Activated CD4-positive, alpha-beta T cell treated with anti-CD3 and anti-CD28 coated beads, Interleukin-2, amount 50 U/mL, for 1 hour (primary cell): ENCODE results near the gene TRPM6.
A peak's percentile ranks its signal among the peaks of the same experiment; 100 is the strongest.
"Not testable (repeated sequence)": the region's sequence is repeated elsewhere in the genome, so short reads cannot be mapped to it uniquely, and the experiment has no call there.

Experiments
- DNase-seq: peaks from one replicate; pipeline ENCODE4 v3.0.0-alpha.2; 2020

The TRPM6 gene

DNA sequence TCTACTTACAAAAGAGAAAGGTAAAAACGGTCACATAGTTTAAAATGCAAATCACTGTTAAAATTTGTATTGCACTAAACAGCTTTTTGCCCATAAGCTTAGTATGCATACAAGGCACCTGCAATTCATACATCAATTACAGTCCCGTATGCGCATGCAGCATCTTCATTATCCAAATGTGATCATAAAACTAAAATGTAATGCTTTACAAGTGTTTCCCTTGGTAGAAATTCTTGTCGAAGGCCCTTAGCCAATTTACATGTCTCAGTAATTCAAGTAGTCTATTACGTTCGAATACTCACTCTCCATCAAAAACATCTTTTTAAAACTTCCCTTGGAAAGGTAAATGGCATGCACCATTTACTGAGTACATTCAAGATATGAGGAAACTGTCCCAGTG lies 32.6 kb downstream of the TRPM6 start:
- DNase-seq: no peak

DNA sequence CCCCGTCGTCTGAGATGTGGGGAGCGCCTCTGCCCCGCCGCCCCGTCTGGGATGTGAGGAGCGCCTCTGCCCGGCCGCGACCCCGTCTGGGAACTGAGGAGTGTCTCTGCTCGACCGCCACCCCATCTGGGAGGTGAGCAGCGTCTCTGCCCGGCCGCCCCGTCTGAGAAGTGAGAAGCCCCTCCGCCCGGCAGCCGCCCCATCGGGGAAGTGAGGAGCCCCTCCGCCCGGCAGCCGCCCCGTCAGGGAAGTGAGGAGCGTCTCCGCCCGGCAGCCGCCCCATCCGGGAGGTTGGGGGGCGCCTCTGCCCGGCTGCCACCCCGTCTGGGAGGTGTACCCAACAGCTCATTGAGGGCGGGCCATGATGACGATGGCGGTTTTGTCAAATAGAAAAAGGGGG lies 34.7 kb downstream of the TRPM6 start:
- not testable (repeated sequence) for DNase-seq

DNA sequence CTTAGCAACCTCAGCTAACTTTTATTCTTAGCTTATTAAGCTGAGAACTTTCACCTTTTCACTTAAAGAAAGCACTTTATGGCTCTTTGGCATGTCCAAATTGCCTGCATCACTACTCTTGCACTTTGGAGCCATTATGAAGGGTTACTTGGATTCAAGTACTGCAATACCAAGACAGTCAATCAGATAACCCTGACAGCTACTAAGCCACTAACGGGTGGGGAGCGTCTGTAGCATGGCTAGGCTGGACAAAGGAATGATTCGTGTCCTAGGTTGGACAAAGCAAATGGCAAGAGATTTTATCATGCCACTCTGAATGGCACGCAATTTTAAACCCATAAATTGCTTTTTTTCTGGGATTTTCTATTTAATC lies 39.6 kb downstream of the TRPM6 start:
- no peak for DNase-seq

DNA sequence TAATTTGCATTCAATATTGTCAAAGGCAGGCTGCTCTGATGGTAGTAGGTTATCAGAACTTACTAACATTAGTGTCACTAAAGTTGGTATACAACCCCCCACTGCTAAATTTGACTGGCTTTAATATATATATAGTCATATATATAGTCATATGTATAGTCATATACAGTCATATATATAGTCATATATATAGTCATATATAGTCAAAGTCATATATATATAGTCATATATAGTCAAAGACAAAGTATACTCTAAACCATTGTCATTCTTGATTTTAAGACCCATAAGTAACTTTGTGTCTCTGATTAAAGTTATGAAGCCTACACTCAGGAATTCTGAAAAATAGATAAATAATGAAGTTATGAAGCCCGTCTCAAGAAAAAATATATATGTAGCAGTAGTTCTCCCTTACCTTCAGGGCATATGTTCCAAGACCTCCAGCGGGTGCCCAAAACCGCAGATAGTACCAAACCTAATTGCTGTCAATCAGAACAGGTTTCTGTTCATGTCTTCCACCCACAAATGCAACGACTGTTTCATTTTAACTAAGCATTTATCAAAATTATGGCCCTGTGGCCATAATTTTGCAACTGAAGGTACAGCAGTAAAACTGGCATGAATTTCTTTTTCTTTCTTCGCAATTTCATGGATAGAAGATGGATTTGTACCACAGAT lies 40.1 kb downstream of the TRPM6 start:
- DNase-seq: no peak

DNA sequence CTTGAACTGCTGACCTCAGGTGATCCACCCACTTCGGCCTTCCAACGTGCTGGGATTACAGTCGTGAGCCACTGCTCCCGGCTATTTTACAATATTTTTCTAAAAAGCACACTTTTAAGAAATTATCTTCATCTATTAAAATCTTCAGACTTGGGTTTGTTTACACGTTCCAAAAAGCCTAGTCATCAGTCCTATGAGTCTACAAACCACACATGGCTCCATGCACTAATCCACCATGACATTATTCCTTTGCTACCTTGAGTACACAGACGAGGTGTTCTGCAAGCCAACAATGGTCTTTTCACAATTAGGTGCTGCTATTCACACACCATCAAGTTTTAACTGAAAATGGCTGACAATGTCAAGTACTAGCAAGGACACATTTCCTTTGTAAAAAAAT lies 41.0 kb downstream of the TRPM6 start:
- no peak for DNase-seq

DNA sequence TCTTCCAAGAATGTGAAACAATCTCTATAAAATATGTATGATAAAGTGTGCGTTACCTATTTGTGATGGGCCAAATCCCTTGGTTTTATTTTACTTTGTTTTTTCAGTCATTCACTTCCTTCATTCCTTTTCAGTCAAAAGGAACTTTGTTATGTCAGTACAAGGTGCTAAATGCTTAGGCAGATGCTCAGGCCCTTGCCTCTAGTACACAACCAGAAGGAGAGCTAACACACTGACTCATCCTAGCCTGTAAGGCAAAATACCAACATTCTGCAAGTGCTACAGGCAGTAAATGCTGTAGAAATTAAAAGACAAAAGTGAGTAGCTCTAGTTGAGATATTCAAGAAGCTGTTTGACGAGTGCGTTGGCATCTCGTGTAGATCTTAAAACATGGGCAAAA lies 49.4 kb downstream of the TRPM6 start:
- no peak for DNase-seq

DNA sequence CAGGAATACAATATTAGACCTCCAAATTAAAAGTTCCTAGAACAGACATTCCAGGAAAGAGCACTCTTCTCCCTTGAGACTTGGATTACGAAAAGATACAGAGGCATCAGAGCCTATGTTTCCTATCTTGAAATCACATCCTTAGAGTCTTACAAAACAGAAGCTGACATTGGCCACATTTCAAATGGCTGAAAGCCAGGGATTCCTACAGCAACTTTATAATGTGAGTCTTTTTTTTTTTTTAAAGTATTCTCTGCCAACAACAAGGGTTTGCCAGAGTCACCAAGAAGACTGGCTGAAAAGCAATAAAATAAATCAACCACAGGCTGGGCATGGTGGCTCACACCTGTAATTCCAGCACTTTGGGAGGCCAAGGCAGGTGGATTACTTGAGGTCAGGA lies 63.1 kb downstream of the TRPM6 start:
- no peak for DNase-seq

DNA sequence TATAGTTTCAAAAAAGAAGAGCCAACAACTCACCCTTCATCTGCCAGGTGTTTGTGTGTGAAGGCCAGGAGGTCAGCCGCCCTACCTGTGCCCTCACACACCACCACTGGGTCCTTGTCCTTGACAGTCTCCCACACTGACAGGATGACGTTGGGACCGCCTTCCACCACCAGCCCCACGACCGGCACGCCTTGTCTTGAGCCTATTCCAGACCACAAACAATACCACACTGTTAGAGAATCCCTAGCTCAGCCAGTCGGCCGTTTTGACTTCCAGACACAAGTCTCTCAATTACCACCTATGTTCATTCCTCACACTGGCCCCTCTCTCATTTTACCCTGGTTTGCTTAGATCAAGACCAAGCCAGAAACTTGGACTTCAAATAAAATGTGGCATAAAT lies 66.1 kb downstream of the TRPM6 start:
- no peak for DNase-seq

DNA sequence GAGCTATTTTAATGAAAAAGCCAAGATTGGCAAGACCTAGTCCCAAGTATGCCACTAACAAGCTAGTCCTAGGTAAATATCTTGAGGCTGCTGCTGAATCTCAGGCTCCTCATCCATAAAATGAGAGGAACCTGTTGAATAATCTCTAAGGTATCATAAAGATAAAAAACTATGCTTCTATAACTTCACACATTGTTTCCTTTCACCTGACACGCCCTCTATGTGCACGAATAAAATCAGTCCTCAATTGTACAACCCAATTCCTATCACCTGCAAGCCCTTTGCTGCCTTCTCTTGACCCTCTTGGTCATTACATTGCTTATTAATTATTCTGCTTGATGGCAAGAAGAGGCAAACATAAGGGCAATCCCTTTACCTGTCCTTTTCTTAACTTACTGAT lies 69.9 kb downstream of the TRPM6 start:
- DNase-seq: no peak

DNA sequence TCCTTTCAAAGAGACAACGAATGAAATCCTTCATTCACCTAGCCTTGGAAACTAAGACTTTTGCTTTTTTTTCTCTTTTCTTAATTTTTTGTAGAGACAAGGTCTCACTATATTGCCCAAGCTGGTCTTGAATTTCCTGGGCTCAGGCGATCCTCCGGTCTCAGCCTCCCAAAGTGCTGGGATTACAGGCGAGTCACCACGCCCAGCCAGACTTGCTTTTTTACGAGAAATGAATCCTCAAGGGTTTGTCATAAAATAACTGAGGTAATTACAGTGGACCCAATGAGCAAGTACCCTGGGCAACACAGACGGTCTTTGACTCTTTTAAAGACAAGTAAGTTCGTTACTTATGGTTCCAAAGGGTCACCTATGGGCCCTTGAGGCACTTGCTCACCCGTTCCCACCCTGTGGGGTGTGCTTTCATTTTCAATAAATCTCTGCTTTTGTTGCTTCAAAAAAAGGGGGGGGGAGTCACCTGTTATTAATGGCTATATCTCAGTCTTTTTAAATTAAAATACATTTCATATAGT lies 70.4 kb downstream of the TRPM6 start:
- DNase-seq: no peak

DNA sequence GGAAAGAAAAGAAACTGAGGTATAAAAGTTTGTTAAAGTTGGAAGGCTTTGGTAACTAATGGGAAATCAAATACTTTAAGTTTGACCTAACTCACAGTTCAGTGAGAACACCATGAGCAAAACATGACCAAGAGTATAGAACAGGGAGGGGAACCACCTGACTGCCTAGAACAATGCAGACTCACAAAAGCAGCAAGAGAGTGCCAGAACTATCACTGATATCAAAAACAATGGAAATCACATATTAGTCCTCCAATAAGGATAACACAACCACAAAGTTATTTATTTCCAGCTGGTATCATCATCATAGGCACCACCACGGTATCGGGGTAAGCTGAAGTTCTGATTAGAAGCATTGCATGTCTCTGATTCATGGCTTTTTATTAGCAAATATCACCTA lies 77.5 kb downstream of the TRPM6 start:
- no peak for DNase-seq

DNA sequence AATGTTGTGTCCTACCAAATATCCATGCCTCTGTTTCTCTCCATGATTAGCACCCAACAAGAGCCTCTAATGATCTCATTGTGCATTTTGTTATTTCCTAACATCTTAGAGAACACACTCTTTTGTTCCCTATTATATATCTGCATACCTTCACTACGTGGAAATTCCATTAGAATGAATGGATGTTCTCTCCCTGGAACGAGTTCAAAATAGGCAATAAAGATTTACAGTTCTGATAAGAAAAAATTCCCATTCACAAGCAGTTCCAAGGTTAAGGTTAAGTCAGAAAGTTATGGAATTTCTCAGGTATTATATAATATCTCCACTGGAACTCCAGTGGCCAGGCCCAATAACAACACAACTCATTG lies 83.7 kb downstream of the TRPM6 start:
- no peak for DNase-seq

DNA sequence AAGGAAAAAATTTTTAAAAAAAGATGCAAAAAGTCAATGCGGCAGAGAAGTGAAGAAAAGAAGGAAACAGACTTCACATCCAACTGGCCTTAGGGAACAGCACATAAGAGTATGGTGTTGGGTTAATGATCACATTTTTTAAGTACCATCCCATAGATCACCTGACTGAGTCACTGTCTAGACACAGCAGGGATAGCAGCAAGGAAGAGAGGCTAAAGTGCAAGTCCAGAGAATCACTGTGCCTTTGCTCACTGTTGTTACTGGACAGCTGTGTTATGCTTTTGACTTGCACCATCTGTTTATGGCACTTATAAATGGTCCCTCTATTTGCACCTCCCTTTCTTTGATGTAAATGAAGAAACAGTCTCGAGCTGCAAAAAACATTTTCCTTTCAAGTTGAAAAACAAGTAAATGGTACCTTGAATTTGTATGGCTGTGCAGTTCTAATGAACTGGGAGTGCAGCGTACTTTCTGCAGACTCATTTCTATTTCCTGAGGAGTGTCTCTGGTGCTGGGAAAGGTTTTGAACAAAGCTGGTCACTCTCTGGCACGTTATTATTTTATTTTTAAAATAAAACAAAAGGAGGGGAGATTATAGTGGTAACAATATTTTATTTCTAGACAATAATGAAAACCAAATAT lies 84.2 kb downstream of the TRPM6 start:
- DNase-seq: no peak

DNA sequence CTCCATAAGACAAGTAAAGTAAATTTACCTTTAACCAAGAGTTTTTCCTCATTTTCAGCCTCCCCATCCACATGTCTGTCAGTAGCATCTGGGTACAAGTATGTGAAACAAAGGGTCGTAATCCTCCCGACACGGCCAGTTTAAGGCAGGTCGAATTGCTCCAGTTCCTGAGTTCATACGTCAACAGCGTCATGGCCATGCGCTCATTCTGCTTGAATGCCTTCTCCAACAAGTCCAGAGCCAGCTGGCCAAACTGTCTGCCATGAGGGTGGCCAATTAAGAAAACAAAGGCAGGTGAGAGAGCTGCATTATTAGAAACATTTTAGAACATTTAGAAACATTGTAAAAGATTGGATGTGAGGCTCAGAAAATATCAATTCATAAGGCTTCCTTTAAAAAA lies 87.5 kb downstream of the TRPM6 start:
- DNase-seq: no peak

DNA sequence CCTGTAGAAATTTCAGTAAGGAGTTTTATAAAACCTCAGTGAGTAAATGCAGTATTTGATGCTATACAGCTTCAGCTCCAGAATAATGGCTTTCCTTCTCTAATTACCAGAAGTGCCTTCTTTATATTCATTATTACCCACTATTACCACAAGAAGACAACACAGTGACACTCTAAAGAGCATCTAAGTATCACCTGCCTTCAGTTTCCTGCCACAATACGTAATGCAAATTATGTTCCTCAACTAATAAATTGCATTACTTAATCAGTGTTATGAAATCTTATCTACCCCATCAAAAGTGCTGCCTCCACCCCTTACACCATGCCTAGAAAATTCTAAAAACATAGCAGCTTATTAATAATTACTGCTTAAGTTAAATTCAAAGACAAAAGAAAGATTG lies 91.9 kb downstream of the TRPM6 start:
- no peak for DNase-seq

DNA sequence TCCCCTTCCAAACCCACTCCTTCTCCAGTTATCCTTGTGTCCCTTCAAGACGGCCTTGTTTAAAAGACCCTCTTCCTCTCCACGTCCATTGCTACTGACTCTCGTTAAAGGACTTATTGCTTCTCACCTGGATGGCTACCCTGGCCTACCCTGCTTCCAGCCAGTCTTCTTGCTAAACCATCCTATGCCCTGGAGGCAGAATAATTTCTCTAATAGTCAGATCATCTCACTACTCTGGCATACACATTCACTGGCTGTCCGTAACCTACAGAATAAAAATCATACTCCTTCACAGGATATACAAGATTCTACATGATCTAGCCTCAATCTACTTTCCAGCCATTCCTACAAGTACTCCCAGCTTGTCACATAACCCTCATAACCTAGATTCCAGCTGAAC lies 92.6 kb downstream of the TRPM6 start:
- no peak for DNase-seq

DNA sequence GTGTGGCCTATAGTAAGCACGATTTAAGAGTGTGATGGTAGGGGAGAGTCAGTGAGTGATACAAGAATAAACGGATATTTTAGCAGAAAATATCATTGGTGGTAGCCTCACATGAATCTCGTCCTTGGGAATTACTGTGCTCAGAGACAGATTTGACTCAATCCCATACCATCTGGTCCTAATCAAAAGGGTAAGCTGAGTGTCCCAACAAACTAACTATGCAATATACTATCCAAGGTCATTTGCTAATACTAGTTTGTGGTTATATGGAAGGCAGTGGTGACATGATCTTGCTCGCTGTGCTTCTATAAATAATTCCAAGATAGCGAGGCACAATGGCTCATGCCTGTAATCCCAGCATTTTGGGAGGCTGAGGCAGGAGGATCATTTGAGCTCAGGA lies 103.2 kb downstream of the TRPM6 start:
- DNase-seq: no peak

DNA sequence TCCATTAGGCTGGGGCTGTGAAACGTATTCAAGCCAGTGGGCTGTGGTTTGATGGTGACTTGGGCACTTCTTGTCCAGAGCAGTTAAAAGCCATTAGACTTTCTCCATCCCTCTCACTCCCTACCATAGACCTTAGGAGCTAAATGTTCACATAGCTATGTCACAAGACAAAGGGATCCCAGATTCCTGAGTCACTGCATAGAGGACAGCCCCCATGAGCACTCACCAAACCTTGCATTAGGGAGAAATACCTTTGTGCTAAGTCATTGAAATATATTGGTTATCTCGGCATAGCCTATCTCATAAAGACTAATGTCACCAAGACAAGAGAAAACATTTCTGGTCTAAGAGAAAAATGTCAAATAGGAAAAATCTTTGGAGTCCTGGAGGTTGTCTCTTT lies 104.3 kb downstream of the TRPM6 start:
- DNase-seq: no peak

DNA sequence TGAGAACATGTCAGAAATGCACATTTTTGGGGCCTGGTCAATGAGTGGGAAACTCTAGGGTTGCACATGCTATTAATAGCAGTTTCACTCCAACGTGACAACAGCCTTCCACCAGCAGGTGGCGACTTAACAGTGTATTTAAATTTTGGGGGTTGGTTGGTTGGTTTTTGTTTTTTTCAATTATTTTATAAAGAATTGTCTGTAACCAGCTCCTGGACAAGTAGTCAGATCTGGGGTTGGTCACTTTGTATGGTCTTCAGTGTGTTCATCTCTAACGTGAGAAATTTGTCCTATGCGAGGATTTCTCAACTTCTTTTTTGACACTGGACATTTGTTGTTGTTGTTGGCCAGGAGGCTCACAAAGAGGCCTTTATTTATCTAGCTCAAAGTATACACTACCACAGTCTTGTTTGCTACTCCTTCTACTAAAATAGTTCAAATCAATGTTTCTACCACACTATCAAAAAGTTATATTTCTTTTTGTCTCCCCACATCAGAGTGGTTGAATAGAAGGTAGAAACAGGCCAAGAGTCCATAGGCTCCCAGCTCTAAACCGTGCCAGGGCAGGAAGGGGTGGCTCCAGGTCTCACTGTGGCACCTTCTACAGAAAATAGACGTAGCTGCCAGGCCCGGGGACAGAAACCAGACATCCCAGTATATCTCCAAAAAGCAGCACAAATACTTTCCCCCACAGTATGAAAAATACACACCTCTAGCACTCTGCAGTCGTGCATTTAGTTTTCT lies 110.4 kb downstream of the TRPM6 start:
- peak; percentile 69 for DNase-seq

DNA sequence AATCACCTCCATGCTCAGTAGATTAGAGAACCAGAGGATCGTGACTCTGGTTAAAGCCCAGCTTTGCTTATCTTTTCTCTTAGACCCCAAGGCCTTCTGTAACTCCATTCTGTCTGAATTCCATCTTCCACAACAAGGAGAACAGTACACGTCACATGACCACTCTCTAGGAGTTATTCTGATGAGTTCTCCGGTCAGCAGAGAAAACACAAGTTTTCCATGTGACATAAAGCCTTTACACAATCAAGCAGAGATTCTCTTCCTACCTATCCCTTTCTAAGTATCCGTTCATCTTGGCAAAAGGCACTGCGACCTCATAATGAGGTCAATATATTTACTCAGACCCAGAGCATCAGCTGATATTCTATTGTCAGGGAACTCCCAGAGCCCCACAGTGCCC lies 112.3 kb downstream of the TRPM6 start:
- DNase-seq: no peak

DNA sequence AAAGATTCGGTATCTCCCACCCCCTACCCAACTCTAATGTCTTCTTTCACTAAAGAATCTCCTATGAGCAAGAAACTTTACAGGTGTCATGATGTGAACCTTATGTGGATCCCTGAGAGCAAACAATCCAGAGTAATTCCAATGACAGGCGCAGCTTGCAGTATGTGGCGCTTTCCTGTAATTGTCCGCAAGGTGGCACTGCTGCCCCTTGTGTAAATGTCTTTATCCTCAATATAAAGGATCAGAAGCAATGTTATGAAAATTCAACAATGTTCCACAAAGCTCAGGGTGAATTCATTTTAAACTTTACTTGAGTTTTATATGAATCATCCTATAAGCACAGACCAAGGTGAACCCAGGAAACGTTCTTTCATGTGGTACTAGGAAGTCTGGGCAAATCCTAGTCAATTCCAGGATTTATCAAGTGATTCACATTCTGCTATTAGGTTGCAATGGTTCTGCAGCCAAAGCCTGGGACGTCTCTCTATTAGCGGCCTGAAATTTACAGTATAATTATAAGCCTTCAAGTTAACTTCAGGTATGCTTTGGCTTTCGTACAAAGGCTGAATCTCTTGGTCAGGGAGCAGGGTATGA lies 113.7 kb downstream of the TRPM6 start:
- peak; percentile 67 for DNase-seq

DNA sequence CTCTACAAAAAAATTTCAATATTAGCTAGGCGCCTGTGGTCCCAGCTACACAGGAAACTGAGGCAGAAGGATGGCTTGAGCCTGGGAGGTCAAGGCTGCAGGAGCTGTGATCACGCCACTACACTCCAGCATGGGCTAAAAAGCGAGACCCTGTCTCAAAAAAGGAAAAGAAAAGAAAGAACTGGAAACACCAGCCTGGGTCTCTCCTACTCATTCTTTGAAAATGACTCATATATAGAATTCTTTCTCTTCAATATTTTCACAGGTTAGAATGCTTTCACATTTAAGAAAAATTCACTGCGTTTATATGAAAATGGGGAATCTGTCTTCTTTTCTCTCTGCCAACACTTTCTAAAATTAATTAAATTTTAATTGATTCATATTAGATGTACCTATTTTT lies 115.6 kb downstream of the TRPM6 start:
- DNase-seq: no peak

DNA sequence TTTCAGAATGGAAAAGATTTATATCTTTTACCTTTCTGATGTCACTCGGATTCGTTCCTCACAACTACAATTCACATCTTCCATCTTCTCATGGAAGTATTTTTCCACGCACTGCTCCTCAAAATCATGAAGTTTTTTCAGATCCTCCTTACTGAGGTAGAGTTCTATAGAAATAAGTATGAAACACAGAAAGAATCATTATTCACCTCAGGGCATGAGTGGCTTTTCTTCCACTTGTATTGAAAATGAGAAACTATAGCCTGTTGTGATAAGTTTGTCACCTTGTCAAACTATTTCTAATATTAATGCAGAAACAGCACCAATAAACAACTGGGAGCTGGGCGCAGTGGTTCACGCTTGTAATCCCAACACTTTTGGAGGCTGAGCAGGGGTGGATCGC lies 116.0 kb downstream of the TRPM6 start:
- no peak for DNase-seq

DNA sequence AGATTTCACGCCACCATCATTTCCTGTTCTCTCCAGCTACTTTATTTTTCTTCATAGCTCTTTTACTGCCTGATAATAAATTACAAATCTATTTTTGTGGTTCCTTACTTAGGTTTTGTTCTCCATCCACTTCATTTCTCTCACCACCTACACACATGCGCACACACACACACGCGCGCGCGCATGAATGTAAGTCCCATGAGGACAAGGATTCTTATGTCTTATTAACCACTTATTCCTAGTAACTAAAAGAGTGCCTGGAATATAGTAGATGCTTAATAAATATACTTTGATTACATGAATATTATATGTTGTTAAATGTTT lies 116.5 kb downstream of the TRPM6 start:
- DNase-seq: no peak
